Fibroblast of lung (primary cell): ENCODE measurements around the gene CYP4F22.

Experiments used
- CTCF ChIP-seq, 2 donors: IDR thresholded peaks in 1 of 2; conservative IDR thresholded peaks in 1 of 2; 1 replicate in 1 of 2; 2 replicates in 1 of 2; pipeline ENCODE4 v1.5.1; 2011 to 2012; ENCODE audit warnings: low read length in 2 of 2, control low read depth in 1 of 2, inconsistent platforms in 1 of 2, low read depth in 1 of 2, mild to moderate bottlenecking in 1 of 2
- EZH2 ChIP-seq: IDR thresholded peaks from 2 replicates; pipeline ENCODE4 v1.5.1; 2012; ENCODE audit warnings: low read length, control low read depth, mild to moderate bottlenecking; ENCODE audit errors: missing control alignments

GRCh38 chr19:15529774-15530372, 21.5 kb downstream of the CYP4F22 start:
- no peak for TF ChIP-seq CTCF (conservative IDR thresholded peaks at IDR 0.05 in 1 of 2, IDR thresholded peaks at IDR 0.05 in 1 of 2; ENCODE audit: low read depth in 1 of 2, low read length in 2 of 2)
- TF ChIP-seq EZH2, result no peak
